Measurements from ENCODE around the gene EIF3F.

Gene EIF3F

DNA sequence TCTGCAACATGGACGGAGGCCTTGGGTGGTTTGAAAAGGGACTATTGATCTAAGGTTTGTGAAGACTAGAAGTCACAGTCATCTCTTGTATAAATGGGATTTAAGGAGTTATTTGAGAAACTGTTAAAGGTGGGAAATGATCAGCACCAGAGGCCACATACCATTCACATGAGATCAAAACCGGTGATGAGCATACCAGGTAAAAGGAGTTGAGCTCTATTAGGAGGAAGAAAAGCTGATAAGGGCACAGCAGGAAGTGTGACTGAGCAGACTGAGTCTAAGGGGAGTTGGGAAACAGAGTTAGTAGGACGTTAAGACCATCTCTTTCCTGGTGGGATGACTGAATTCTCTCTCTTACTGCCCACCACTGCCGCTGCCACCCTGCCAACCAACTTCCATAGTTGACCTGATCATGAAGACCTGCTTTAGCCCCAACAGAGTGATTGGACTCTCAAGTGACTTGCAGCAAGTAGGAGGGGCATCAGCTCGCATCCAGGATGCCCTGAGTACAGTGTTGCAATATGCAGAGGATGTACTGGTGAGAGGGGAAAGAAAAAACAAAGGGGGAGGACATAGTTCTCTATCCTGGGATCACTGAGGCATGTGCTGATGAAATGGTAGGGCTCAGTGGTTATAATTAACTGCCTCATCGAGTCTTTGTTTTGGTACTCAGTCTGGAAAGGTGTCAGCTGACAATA is 7.6 kb downstream of the EIF3F start:
- TF ChIP-seq CTCF (IDR thresholded peaks at IDR 0.05) (no peak), ZFX (IDR thresholded peaks at IDR 0.05; ENCODE audit: borderline replicate concordance) (no peak)

GRCh38 chr11:7999795-8000194 is 12.7 kb downstream of the EIF3F start:
- no peak overlapping the region for H3K27ac ChIP-seq
- TF ChIP-seq CTCF (IDR thresholded peaks at IDR 0.05) (no peak), ZFX (IDR thresholded peaks at IDR 0.05; ENCODE audit: borderline replicate concordance) (no peak)

More for the DNA sequence above, 7.6 kb downstream of the EIF3F start:
- no peak overlapping the region for H3K27ac ChIP-seq

DNA sequence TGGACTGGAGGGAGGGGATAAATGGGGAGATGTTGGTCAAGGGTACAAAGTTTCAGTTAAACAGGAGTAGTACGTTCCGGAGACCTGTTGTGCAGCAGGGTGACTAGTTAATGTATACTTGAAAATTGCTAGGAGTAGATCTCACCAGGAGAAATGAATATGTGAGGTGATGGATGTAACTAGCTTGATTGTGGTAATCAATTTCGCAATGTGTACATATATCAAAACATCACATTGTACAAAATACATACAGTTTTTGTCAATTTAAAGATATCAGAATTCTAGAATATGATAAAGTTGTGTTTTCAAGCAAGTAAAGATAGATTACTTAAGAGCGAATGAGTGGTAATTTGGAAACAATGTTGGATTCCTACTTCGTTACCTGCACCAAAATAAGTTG is 13.3 kb downstream of the EIF3F start:
- no peak overlapping the region for H3K27ac ChIP-seq
- TF ChIP-seq ZFX (IDR thresholded peaks at IDR 0.05; ENCODE audit: borderline replicate concordance) (no peak), CTCF (IDR thresholded peaks at IDR 0.05) (no peak)

DNA sequence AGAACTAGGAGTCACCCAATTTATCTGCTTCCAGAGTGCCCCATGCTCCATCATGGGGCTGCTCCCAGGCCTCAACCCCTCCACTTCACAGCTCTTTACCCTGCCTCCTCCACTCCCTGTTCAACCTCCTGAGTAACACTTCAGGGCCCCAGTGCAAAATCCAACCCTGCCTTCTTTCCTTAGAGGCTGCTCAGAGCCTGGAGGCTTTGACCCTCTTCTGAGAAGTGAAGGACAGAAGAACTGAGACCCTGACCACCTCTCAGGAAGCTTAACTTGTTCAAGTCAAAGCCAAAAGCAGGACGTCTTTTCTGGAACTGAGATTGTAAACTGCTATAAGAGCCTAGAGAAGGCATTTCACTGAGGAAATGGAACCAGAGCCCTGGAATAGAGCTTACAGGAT is 15.5 kb downstream of the EIF3F start:
- H3K27ac ChIP-seq = no peak overlapping the region
- TF ChIP-seq ZFX (IDR thresholded peaks at IDR 0.05; ENCODE audit: borderline replicate concordance) = no peak
- TF ChIP-seq CTCF (IDR thresholded peaks at IDR 0.05) = no peak

DNA sequence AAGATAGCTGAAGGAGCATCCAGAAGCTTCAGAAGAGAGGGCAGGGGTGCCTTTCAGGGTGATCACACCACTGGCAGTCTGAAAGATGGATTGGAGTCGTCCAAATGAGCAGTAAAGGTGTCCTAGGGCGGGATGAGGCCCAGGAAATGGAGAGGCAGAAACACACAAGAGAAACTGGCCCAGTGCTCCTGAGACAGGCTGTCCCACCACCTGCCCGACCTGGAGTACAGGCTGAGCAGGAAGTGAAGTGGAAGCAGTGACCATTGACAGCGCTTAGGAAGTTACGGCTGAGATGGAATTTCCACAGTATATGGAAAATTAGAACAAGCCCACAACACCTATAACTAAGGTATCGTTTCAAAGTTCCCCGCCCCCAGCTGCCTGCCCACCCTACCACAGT is 16.1 kb downstream of the EIF3F start:
- no peak overlapping the region for H3K27ac ChIP-seq
- no peak for TF ChIP-seq ZFX (IDR thresholded peaks at IDR 0.05; ENCODE audit: borderline replicate concordance)
- no peak for TF ChIP-seq CTCF (IDR thresholded peaks at IDR 0.05)

GRCh38 chr11:8004008-8004407 is 16.9 kb downstream of the EIF3F start:
- TF ChIP-seq CTCF (IDR thresholded peaks at IDR 0.05) = no peak
- no peak for TF ChIP-seq ZFX (IDR thresholded peaks at IDR 0.05; ENCODE audit: borderline replicate concordance)
- H3K27ac ChIP-seq = no peak overlapping the region

DNA sequence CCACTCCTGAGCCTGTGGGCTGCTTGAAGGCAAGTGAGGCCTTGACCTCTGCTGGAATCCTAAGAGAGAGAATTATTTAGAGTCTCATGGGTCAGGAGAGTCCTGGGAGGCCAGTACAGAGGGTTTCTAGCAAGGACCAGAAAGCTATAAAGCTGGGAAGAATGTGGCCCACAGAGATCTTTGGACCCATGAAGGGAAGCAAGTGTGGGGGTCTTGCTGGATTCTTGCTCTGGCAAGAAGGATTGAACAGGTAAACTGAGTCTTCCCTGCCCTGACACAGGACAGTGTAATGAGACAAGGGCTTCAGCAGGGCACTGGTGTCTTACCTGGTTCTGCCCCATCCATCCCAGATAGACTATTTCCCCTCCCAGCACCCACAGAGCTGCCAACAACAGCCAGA is 18.4 kb downstream of the EIF3F start:
- no peak overlapping the region for H3K27ac ChIP-seq

More for the DNA sequence above, 18.4 kb downstream of the EIF3F start:
- TF ChIP-seq ZFX (IDR thresholded peaks at IDR 0.05; ENCODE audit: borderline replicate concordance) = no peak
- TF ChIP-seq CTCF (IDR thresholded peaks at IDR 0.05) = no peak
